ENCODE data around the gene TSPAN9.

DNA sequence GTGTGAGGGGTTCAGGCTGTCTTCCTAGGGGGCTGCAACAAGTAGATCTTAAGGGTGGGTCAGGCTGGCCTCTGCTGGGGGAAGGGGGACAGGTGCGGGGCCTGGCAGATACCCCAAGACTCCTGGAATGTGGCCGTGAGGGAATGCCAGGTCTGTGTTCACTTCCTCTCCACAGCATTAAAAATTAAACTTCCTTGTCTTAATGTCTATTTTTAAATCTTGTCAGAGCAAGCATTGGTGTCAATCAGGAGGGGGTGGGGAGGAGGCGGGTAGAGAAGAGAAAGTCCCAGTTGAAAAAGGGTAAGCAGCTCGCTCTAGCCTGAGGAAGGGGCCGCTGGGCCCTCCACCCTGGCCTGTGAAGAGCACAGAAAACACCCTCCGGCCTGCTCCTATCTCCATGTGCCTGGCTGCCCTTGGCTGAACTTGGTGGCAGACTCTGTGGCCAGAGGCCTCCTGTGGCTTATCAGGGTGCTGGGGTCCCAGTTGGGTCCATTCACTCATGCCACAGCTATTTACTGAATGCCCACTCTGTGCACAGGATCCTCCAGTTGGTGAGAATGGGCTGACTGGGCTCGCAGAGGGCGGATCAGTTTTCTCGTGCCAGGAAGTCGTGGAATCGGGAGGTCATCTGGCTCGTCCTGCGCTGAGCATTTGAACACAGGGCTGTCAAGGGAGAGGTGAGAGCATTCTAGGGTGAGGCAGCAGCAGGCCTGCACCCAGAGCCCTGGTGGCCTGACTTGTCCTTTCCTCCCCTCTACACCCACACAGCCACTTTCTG lies 128.8 kb downstream of the TSPAN9 start:
- TF ChIP-seq CBX3 (IDR thresholded peaks at IDR 0.05; ENCODE audit: borderline replicate concordance, low read depth): no peak
- TF ChIP-seq, protein P1, sequence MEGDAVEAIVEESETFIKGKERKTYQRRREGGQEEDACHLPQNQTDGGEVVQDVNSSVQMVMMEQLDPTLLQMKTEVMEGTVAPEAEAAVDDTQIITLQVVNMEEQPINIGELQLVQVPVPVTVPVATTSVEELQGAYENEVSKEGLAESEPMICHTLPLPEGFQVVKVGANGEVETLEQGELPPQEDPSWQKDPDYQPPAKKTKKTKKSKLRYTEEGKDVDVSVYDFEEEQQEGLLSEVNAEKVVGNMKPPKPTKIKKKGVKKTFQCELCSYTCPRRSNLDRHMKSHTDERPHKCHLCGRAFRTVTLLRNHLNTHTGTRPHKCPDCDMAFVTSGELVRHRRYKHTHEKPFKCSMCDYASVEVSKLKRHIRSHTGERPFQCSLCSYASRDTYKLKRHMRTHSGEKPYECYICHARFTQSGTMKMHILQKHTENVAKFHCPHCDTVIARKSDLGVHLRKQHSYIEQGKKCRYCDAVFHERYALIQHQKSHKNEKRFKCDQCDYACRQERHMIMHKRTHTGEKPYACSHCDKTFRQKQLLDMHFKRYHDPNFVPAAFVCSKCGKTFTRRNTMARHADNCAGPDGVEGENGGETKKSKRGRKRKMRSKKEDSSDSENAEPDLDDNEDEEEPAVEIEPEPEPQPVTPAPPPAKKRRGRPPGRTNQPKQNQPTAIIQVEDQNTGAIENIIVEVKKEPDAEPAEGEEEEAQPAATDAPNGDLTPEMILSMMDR (IDR thresholded peaks at IDR 0.05 in 2 of 3, conservative IDR thresholded peaks at IDR 0.05 in 1 of 3; ENCODE audit: control insufficient read depth in 2 of 3, extremely low read depth in 1 of 3, insufficient read depth in 1 of 3, low read depth in 3 of 3, low read length in 3 of 3): no peak
- no peak for TF ChIP-seq BHLHE40 (IDR thresholded peaks at IDR 0.05; ENCODE audit: borderline replicate concordance in 1 of 2, low read depth in 2 of 2, low read length in 1 of 2)
- no peak for TF ChIP-seq E2F4 (IDR thresholded peaks at IDR 0.05; ENCODE audit: low read depth, low read length)
- TF ChIP-seq YY1 (IDR thresholded peaks at IDR 0.05; ENCODE audit: low read depth, low read length): no peak
- no peak for TF ChIP-seq ZBTB33 (IDR thresholded peaks at IDR 0.05)
- TF ChIP-seq POLR2AphosphoS5 (IDR thresholded peaks at IDR 0.05; ENCODE audit: low read length): no peak
- no peak for TF ChIP-seq BCL11A (IDR thresholded peaks at IDR 0.05; ENCODE audit: low read depth, low read length)
- TF ChIP-seq EZH2 (IDR thresholded peaks at IDR 0.05; ENCODE audit: borderline replicate concordance, control insufficient read depth, low read depth, low read length): no peak
- TF ChIP-seq, protein P2, sequence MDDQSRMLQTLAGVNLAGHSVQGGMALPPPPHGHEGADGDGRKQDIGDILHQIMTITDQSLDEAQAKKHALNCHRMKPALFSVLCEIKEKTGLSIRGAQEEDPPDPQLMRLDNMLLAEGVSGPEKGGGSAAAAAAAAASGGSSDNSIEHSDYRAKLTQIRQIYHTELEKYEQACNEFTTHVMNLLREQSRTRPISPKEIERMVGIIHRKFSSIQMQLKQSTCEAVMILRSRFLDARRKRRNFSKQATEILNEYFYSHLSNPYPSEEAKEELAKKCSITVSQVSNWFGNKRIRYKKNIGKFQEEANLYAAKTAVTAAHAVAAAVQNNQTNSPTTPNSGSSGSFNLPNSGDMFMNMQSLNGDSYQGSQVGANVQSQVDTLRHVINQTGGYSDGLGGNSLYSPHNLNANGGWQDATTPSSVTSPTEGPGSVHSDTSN (IDR thresholded peaks at IDR 0.05; ENCODE audit: insufficient replicate concordance, low read depth, low read length): no peak
- no peak for TF ChIP-seq POLR2A (IDR thresholded peaks at IDR 0.05; ENCODE audit: low read depth, low read length)
